ENCODE measurements around the gene PRKCA. TPM values are rescaled to one million over a fixed set of nuclear protein-coding genes. Genes with fewer than 3 reads are reported as not detected.

The PRKCA gene
- total RNA-seq, 1 experiment from 2014 or later = 4.4 TPM

Small RNA genes lying within 50 kb of the gene (small RNA-seq; reads per million reads assigned to genes)
- not detected for gene MIR634
- not detected for gene RN7SL735P
- 0.16 reads per million for gene RNA5SP444
- gene RNA5SP445 = not detected
- gene RNU6-928P = not detected

Other genes starting within 250 kb of the PRKCA start
- gene CEP112, start 110.5 kb upstream of the PRKCA start, total RNA-seq (2014; rRNA removed; shearing (Covaris generic); ENCODE audit: low replicate concordance) = 0.07 TPM in 1 of 2 replicates, not detected in the other
- not detected in 2 replicates for gene APOH, start 73.2 kb upstream of the PRKCA start, total RNA-seq (2014; rRNA removed; shearing (Covaris generic); ENCODE audit: low replicate concordance)

Data from Karpas-422 (cell line).